Measurements from ENCODE around the gene ECE1. TPM values are rescaled to one million over a fixed set of nuclear protein-coding genes. Genes with fewer than 3 reads are reported as not detected.

ECE1 gene
- polyA plus RNA-seq, 3 donors: 10.6 to 42.4 (median 23.3) TPM

DNA sequence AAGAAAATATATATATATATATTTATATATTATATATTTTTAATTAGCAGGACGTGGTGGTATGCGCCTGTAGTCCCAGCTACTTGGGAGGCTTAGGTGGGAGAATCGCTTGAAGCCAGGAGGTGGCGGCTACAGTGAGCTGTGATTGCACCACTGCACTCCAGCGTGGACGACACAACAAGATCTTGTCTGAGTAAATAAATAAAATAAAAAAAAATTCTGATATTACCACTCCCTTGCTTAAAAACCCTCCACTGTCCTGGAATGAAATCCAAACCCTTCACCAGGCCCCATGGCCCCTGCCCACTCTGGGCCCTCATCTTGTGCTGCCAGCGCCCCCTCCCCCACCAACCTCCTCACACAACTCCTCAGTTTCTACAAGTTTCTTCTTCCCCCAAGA is 1.7 kb upstream of the ECE1 start:
- H3K4me1 Mint-ChIP-seq: peaks cover 76% of the 10 kb centered on the region
- H3K9me3 Mint-ChIP-seq: peaks cover 0 to 8% (median 0%) of the 10 kb centered on the region in 7 donors
- no peaks in the 10 kb centered on the region for H3K36me3 ChIP-seq (replicated peaks in 1 of 2; ENCODE audit: control insufficient read depth in 1 of 2, insufficient read depth in 2 of 2, low read length in 2 of 2)
- H3K27ac Mint-ChIP-seq: peak overlapping the region in 4 of 7 donors; percentile 43 to 100 (median 98)
- DNase-seq: no peak
- TF ChIP-seq, protein P1, sequence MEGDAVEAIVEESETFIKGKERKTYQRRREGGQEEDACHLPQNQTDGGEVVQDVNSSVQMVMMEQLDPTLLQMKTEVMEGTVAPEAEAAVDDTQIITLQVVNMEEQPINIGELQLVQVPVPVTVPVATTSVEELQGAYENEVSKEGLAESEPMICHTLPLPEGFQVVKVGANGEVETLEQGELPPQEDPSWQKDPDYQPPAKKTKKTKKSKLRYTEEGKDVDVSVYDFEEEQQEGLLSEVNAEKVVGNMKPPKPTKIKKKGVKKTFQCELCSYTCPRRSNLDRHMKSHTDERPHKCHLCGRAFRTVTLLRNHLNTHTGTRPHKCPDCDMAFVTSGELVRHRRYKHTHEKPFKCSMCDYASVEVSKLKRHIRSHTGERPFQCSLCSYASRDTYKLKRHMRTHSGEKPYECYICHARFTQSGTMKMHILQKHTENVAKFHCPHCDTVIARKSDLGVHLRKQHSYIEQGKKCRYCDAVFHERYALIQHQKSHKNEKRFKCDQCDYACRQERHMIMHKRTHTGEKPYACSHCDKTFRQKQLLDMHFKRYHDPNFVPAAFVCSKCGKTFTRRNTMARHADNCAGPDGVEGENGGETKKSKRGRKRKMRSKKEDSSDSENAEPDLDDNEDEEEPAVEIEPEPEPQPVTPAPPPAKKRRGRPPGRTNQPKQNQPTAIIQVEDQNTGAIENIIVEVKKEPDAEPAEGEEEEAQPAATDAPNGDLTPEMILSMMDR (IDR thresholded peaks at IDR 0.05): no peak
- peaks cover 70 to 84% of the 10 kb centered on the region in 2 donors for H3K4me1 ChIP-seq (ENCODE audit: control insufficient read depth in 1 of 2, insufficient read depth in 2 of 2, low read length in 2 of 2)
- H3K27ac ChIP-seq (ENCODE audit: low read depth in 1 of 2, low read length in 2 of 2): no peak overlapping the region
- peak overlapping the region; percentile 27 to 85 for H3K4me3 Mint-ChIP-seq
- H3K9me3 ChIP-seq (replicated peaks in 1 of 2; ENCODE audit: control insufficient read depth in 1 of 2, insufficient read depth in 1 of 2, low read length in 2 of 2): no peaks in the 10 kb centered on the region
- no peak overlapping the region for H3K4me3 ChIP-seq (replicated peaks in 1 of 3; ENCODE audit: low read depth in 2 of 3, low read length in 3 of 3)
- H3K36me3 Mint-ChIP-seq: peaks cover 15 to 37% of the 10 kb centered on the region in 2 donors
- H3K9ac ChIP-seq (ENCODE audit: insufficient read depth, low read length, poor library complexity, severe bottlenecking): no peak overlapping the region
- H2AFZ ChIP-seq (ENCODE audit: insufficient read depth, low read depth, low read length, poor library complexity, severe bottlenecking): no peak overlapping the region
- intact Hi-C loops (cut with micrococcal nuclease): no loop called here
- WGBS (ENCODE audit: insufficient coverage): 92% methylated on average over 1 of the region's 7 CpGs
- H3K27me3 Mint-ChIP-seq (ENCODE audit: low read depth in 3 of 3): peaks cover 13 to 45% (median 42%) of the 10 kb centered on the region in 3 donors
- H3K79me2 ChIP-seq (ENCODE audit: insufficient read depth, low read length): no peaks in the 10 kb centered on the region
- peaks cover 0 to 24% of the 10 kb centered on the region in 2 donors for H3K27me3 ChIP-seq (ENCODE audit: control insufficient read depth in 2 of 2, insufficient read depth in 2 of 2, low read length in 2 of 2)
- H3K4me2 ChIP-seq (replicated peaks; ENCODE audit: extremely low read depth, low read length, poor library complexity, severe bottlenecking): no peak overlapping the region
- peaks cover 7% of the 10 kb centered on the region for H4K20me1 ChIP-seq (ENCODE audit: insufficient read depth, low read length)

DNA sequence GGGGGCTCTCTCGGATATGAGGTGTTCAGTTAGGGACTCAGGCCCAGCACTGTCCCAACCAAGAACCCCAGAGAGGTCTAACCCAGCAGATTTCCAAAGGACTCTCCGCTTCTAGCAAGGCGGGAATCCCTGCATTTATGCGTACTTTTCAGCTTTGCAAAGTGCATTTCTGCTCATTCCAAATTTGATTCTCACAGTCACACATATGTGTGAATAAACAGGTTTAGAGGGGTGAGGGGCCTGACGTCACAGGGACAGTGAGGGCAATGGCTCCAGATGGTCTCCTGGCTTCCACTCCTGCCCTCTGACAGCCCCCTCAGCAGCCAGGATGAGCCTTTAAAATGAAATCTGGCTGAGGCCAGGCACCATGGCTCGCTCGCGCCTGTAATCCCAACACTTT is 921 bp upstream of the ECE1 start:
- H3K4me1 Mint-ChIP-seq: peaks cover 73% of the 10 kb centered on the region
- Histone ChIP-seq H3K4me3 (replicated peaks in 1 of 3; ENCODE audit: low read depth in 2 of 3, low read length in 3 of 3) (peak overlapping the region in 1 of 3 experiments; percentile 79), H3K36me3 (replicated peaks in 1 of 2; ENCODE audit: control insufficient read depth in 1 of 2, insufficient read depth in 2 of 2, low read length in 2 of 2) (peaks cover 2 to 3% of the 10 kb centered on the region in 2 donors), H3K27ac (ENCODE audit: low read depth in 1 of 2, low read length in 2 of 2) (peak overlapping the region in 1 of 2 donors; percentile 94), H3K4me2 (replicated peaks; ENCODE audit: extremely low read depth, low read length, poor library complexity, severe bottlenecking) (peak overlapping the region; percentile 81), H3K79me2 (ENCODE audit: insufficient read depth, low read length) (no peaks in the 10 kb centered on the region), H3K27me3 (ENCODE audit: control insufficient read depth in 2 of 2, insufficient read depth in 2 of 2, low read length in 2 of 2) (peaks cover 0 to 32% of the 10 kb centered on the region in 2 donors), H3K4me1 (ENCODE audit: control insufficient read depth in 1 of 2, insufficient read depth in 2 of 2, low read length in 2 of 2) (peaks cover 70 to 82% of the 10 kb centered on the region in 2 donors), H3K9me3 (replicated peaks in 1 of 2; ENCODE audit: control insufficient read depth in 1 of 2, insufficient read depth in 1 of 2, low read length in 2 of 2) (no peaks in the 10 kb centered on the region), H2AFZ (ENCODE audit: insufficient read depth, low read depth, low read length, poor library complexity, severe bottlenecking) (no peak overlapping the region), H4K20me1 (ENCODE audit: insufficient read depth, low read length) (peaks cover 7% of the 10 kb centered on the region), H3K9ac (ENCODE audit: insufficient read depth, low read length, poor library complexity, severe bottlenecking) (peak overlapping the region; percentile 88)
- peaks cover 0 to 8% (median 0%) of the 10 kb centered on the region in 7 donors for H3K9me3 Mint-ChIP-seq
- H3K27ac Mint-ChIP-seq: peak overlapping the region in 6 of 7 donors; percentile 94 to 99 (median 95)
- H3K4me3 Mint-ChIP-seq: peak overlapping the region; percentile 87 to 90
- WGBS (ENCODE audit: insufficient coverage): 90% methylated on average over 4 of the region's 8 CpGs
- peaks cover 23 to 41% of the 10 kb centered on the region in 2 donors for H3K36me3 Mint-ChIP-seq
- intact Hi-C loops (cut with micrococcal nuclease): no loop called here
- no peak for DNase-seq
- peaks cover 21 to 49% (median 45%) of the 10 kb centered on the region in 3 donors for H3K27me3 Mint-ChIP-seq (ENCODE audit: low read depth in 3 of 3)
- TF ChIP-seq, protein P1 (IDR thresholded peaks at IDR 0.05): no peak
